Measurements from ENCODE around the gene TIMM44. TPM values are rescaled to one million over a fixed set of nuclear protein-coding genes. Genes with fewer than 3 reads are reported as not detected.

TIMM44 gene
- total RNA-seq, 2 experiments from 2014 or later, result 86.0 to 116 TPM

DNA sequence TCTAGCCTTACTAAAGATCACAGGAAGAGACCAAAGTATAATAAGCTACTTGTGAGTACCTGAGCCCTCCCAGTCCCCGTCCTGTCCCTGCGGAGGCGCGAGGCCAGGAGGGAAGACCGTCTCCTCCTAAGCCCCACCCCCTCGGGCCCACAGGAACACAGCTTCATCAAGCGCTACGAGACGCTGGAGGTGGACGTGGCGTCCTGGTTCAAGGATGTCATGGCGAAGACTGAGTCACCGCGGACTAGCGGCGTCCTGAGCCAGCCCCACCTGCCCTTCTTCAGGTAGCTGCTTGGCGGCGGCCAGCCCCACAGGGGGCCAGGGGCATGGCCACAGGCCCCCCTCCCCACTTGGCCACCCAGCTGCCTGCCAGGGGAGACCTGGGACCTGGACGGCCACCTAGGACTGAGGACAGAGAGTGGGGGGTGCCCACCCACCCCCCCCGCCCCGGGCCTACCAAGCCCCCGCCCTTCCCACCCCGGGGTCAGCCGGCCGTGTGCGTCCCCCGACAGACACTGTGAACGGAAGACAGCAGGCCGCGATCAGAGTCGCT lies 31.2 kb downstream of the TIMM44 start:
- peaks cover 35% of the 10 kb centered on the region for H3K36me3 ChIP-seq (ENCODE audit: insufficient read depth, low read length)
- TF ChIP-seq EZH2phosphoT487 (IDR thresholded peaks at IDR 0.05; ENCODE audit: borderline replicate concordance, low read depth, low read length), result no peak
- TF ChIP-seq, protein P1, sequence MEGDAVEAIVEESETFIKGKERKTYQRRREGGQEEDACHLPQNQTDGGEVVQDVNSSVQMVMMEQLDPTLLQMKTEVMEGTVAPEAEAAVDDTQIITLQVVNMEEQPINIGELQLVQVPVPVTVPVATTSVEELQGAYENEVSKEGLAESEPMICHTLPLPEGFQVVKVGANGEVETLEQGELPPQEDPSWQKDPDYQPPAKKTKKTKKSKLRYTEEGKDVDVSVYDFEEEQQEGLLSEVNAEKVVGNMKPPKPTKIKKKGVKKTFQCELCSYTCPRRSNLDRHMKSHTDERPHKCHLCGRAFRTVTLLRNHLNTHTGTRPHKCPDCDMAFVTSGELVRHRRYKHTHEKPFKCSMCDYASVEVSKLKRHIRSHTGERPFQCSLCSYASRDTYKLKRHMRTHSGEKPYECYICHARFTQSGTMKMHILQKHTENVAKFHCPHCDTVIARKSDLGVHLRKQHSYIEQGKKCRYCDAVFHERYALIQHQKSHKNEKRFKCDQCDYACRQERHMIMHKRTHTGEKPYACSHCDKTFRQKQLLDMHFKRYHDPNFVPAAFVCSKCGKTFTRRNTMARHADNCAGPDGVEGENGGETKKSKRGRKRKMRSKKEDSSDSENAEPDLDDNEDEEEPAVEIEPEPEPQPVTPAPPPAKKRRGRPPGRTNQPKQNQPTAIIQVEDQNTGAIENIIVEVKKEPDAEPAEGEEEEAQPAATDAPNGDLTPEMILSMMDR (conservative IDR thresholded peaks at IDR 0.05; ENCODE audit: low read length), result no peak
- no peak for DNase-seq (ENCODE audit: low spot score)
- H3K27ac ChIP-seq (ENCODE audit: low read depth, low read length, poor library complexity, severe bottlenecking), result no peak overlapping the region
- H3K79me2 ChIP-seq (ENCODE audit: insufficient read depth, low read depth, low read length), result no peaks in the 10 kb centered on the region
- no peak overlapping the region for H3K4me3 ChIP-seq (ENCODE audit: low read depth, low read length, poor library complexity, severe bottlenecking)
- intact Hi-C loops (cut with micrococcal nuclease; ENCODE audit: unreplicated experiment), result no loop called here
- no peaks in the 10 kb centered on the region for H3K9me2 ChIP-seq (ENCODE audit: insufficient read depth, low read length)
- no peak overlapping the region for H3K4me2 ChIP-seq (ENCODE audit: low read length)
- no peaks in the 10 kb centered on the region for H3K4me1 ChIP-seq (ENCODE audit: insufficient read depth, low read length, poor library complexity, severe bottlenecking)
- no peaks in the 10 kb centered on the region for H4K20me1 ChIP-seq (ENCODE audit: insufficient read depth, low read length)
- no TSS peak for BruUV-seq (replicated peaks)
- no peak overlapping the region for H2AFZ ChIP-seq (ENCODE audit: low read length)
- POLR2A ChIA-PET, result interaction anchor here (1.0 kb wide), 1 partner anchor 8 kb away, joined by 3 read pairs; no protein-coding TSS in a partner anchor
- H3K9me3 ChIP-seq (ENCODE audit: low read length), result no peaks in the 10 kb centered on the region
- CTCF ChIA-PET (ENCODE audit: unreplicated experiment), result interaction anchor here (1.1 kb wide), 1 partner anchor 8 kb away, joined by 4 read pairs; the partner anchor contains the start of gene SNAPC2

DNA sequence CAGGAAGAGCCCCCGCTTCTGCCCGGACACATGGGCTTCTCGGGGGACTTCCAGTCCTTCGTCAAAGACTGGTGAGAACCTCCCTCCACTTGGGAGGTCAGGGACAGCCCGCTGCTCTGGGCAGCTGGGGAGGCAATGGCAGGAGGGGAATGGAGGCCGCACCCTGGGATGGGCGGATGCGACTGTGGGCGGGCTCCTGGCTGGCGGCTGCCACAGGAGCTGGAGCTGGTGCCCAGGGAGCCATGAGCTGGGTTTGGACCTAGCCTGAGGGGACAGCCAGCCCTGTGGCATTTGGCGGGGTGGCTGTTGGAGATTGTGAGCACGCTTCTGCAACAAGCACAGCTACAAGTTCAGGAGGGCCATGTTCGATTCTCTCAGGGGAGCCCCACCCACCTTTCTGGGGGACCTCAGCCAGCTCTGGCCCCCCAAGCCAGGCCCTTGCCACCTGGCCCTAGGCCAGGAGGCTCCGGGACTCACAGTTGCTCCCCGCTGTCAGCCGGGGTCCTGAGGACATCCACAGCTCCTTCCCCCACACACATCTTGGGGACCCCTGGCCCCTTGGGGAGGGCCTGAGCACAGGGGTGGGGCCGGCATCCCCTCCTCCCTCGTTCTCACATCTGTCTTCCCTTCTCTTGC lies 31.8 kb downstream of the TIMM44 start:
- Histone ChIP-seq H3K9me3 (ENCODE audit: low read length) (no peaks in the 10 kb centered on the region), H4K20me1 (ENCODE audit: insufficient read depth, low read length) (no peaks in the 10 kb centered on the region), H2AFZ (ENCODE audit: low read length) (no peak overlapping the region), H3K4me2 (ENCODE audit: low read length) (no peak overlapping the region), H3K79me2 (ENCODE audit: insufficient read depth, low read depth, low read length) (no peaks in the 10 kb centered on the region), H3K4me3 (ENCODE audit: low read depth, low read length, poor library complexity, severe bottlenecking) (no peak overlapping the region), H3K27ac (ENCODE audit: low read depth, low read length, poor library complexity, severe bottlenecking) (no peak overlapping the region), H3K9me2 (ENCODE audit: insufficient read depth, low read length) (no peaks in the 10 kb centered on the region), H3K4me1 (ENCODE audit: insufficient read depth, low read length, poor library complexity, severe bottlenecking) (no peaks in the 10 kb centered on the region), H3K36me3 (ENCODE audit: insufficient read depth, low read length) (peaks cover 37% of the 10 kb centered on the region)
- BruUV-seq (replicated peaks), result no TSS peak
- POLR2A ChIA-PET, result interaction anchor here (1.0 kb wide), 1 partner anchor 9 kb away, joined by 3 read pairs; no protein-coding TSS in a partner anchor
- no peak for DNase-seq (ENCODE audit: low spot score)
- TF ChIP-seq EZH2phosphoT487 (IDR thresholded peaks at IDR 0.05; ENCODE audit: borderline replicate concordance, low read depth, low read length), result no peak
- TF ChIP-seq, protein P1 (conservative IDR thresholded peaks at IDR 0.05; ENCODE audit: low read length), result no peak
- intact Hi-C loops (cut with micrococcal nuclease; ENCODE audit: unreplicated experiment), result no loop called here
- CTCF ChIA-PET (ENCODE audit: unreplicated experiment), result interaction anchor here (1.1 kb wide), 1 partner anchor 9 kb away, joined by 4 read pairs; the partner anchor contains the start of gene SNAPC2

Measured in OCI-LY7 (cell line).